Endothelial cell of umbilical vein (primary cell): Measurements from ENCODE around the gene TNFRSF14. TPM values are rescaled to one million over a fixed set of nuclear protein-coding genes. Genes with fewer than 3 reads are reported as not detected.

Source experiments
- Bru-seq: library from RNA; stranded (reverse); fragments of 400-500 nt; gene quantifications from one replicate; lab custom pipeline; 2021; lab: Mats Ljungman, UMichigan
- BruChase-seq, 2 experiments: library from RNA; stranded (reverse); fragments of 400-500 nt; gene quantifications; one replicate each; lab custom pipeline; 2021; lab: Mats Ljungman, UMichigan
- BruUV-seq: library from RNA; stranded (reverse); fragments of 400-500 nt; replicated peaks from 2 replicates; lab custom pipeline; 2021; lab: Mats Ljungman, UMichigan
- CTCF ChIA-PET: fragments of 300-600, 350-600 bp; sonication (Branson Sonifier 250); formaldehyde crosslinking; loops from one replicate; lab custom pipeline; 2021; ENCODE audit warnings: antibody characterized with exemption, inconsistent platforms; lab: Charles Lee
- POLR2A ChIA-PET: fragments of 300-600, 350-600 bp; sonication (Branson Sonifier 250); formaldehyde crosslinking; loops from one replicate; lab custom pipeline; 2021; ENCODE audit warnings: antibody characterized with exemption, inconsistent platforms; lab: Charles Lee
- DNase-seq: peaks from one replicate; pipeline ENCODE4 v3.0.0-alpha.2; 2011; ENCODE audit warnings: low read depth, low spot score
- FAIRE-seq: peaks from 2 replicates; lab custom pipeline; 2011; peaks lifted over from hg19 to GRCh38; lab: Jason Lieb, UNC
- H2AFZ ChIP-seq: 2 replicates; pipeline ENCODE4 v1.6.0; 2012; ENCODE audit warnings: low read depth, low read length, control low read depth, inconsistent platforms
- H3K27ac ChIP-seq: 2 replicates; pipeline ENCODE4 v1.5.1; 2011; ENCODE audit warnings: low read depth, mild to moderate bottlenecking, control low read depth, low read length, moderate library complexity; ENCODE audit not compliant: insufficient read depth
- H3K27me3 ChIP-seq, 2 experiments: 2 replicates each; pipeline versions ENCODE4 v1.6.0 to v1.6.1; 2011; ENCODE audit warnings: low read length in 2 of 2, mixed read lengths in 1 of 2; ENCODE audit not compliant: control insufficient read depth in 2 of 2, insufficient read depth in 2 of 2
- H3K36me3 ChIP-seq, 2 experiments: 2 replicates in 1 of 2; 3 replicates in 1 of 2; pipeline ENCODE4 v1.5.1; 2011; ENCODE audit warnings: low read length in 2 of 2, mild to moderate bottlenecking in 1 of 2, moderate library complexity in 1 of 2; ENCODE audit not compliant: control insufficient read depth in 2 of 2, insufficient read depth in 2 of 2; ENCODE audit errors: extremely low read depth in 1 of 2
- H3K4me1 ChIP-seq: 3 replicates; pipeline ENCODE4 v1.5.1; 2011; ENCODE audit warnings: mild to moderate bottlenecking, low read length; ENCODE audit not compliant: control insufficient read depth, insufficient read depth; ENCODE audit errors: extremely low read depth
- H3K4me2 ChIP-seq: 2 replicates; pipeline ENCODE4 v1.6.1; 2011; ENCODE audit warnings: low read length, control low read depth, mixed read lengths; ENCODE audit not compliant: insufficient read depth
- H3K4me3 ChIP-seq, 3 experiments: fragments of 200-600 bp in 1 of 3; sonication (generic), shearing (Covaris generic) in 1 of 3; replicated peaks in 1 of 3; 2 replicates each; pipeline ENCODE4 v1.5.1; 2011 to 2016; ENCODE audit warnings: control low read depth in 3 of 3, low read length in 3 of 3, mild to moderate bottlenecking in 2 of 3, inconsistent platforms in 1 of 3, low read depth in 1 of 3, moderate library complexity in 1 of 3; ENCODE audit not compliant: insufficient read depth in 1 of 3
- H3K79me2 ChIP-seq: 2 replicates; pipeline ENCODE4 v1.6.0; 2012; ENCODE audit warnings: low read length, inconsistent platforms; ENCODE audit not compliant: control insufficient read depth, insufficient read depth
- H3K9ac ChIP-seq: replicated peaks from 2 replicates; pipeline ENCODE3; 2011; ENCODE audit warnings: low read length, control low read depth; ENCODE audit not compliant: insufficient read depth; ENCODE audit errors: extremely low read depth
- H3K9me1 ChIP-seq: replicated peaks from 3 replicates; pipeline ENCODE4 v1.6.0; 2011; ENCODE audit warnings: mild to moderate bottlenecking, low read length; ENCODE audit not compliant: control insufficient read depth, insufficient read depth; ENCODE audit errors: extremely low read depth
- H3K9me3 ChIP-seq: replicated peaks from 2 replicates; pipeline ENCODE4 v1.5.1; 2012; ENCODE audit warnings: low read length, inconsistent platforms; ENCODE audit not compliant: control insufficient read depth, insufficient read depth
- H4K20me1 ChIP-seq: replicated peaks from 2 replicates; pipeline ENCODE3; 2011; ENCODE audit warnings: mild to moderate bottlenecking, low read length; ENCODE audit not compliant: control insufficient read depth, insufficient read depth; ENCODE audit errors: extremely low read depth
- CTCF ChIP-seq, 2 donors: IDR thresholded peaks; 1 replicate in 1 of 2; 2 replicates in 1 of 2; pipeline ENCODE4 v1.5.1; 2011; ENCODE audit warnings: low read length in 2 of 2, mild to moderate bottlenecking in 2 of 2, moderate library complexity in 2 of 2, control low read depth in 1 of 2, inconsistent platforms in 1 of 2, low read depth in 1 of 2; ENCODE audit not compliant: insufficient read depth in 1 of 2; ENCODE audit errors: extremely low read depth in 1 of 2
- MYC ChIP-seq: IDR thresholded peaks from one replicate; pipeline ENCODE4 v1.6.1; 2011; ENCODE audit warnings: mild to moderate bottlenecking, low read depth, low read length
- dilution Hi-C: fragments of 300-500 bp; cut with MboI; formaldehyde crosslinking; loops from one replicate; pipeline ENCODE4 v1.15.0; 2019; ENCODE audit warnings: low sequenced_read_pairs; ENCODE audit not compliant: extremely low pct_ligation_motif_present
- intact Hi-C: fragments of 100-400 bp; cut with micrococcal nuclease; formaldehyde crosslinking; loops from one replicate; pipeline ENCODE4 v1.10.0; 2022
- long read RNA-seq: library from polyadenylated mRNA; stranded (forward); transcript quantifications from one replicate; pipeline ENCODE4 v2.0.0, GENCODE V29; 2021
- polyA minus RNA-seq, 3 experiments: library from RNA; depleted of rRNA, polyadenylated mRNA; stranded (reverse); fragments of >200 nt; gene quantifications; 1 replicate in 1 of 3; 2 replicates in 2 of 3; pipeline ENCODE4 v1.2.3, GENCODE V29; 2011
- polyA plus RNA-seq, 4 experiments: library from polyadenylated mRNA; depleted of rRNA in 3 of 4; stranded (reverse) in 3 of 4; unstranded in 1 of 4; fragments of >200 nt; gene quantifications; 2 replicates each; pipeline versions ENCODE4 v1.2.1 to v1.2.3, GENCODE V29; 2011 to 2012; ENCODE audit warnings: missing spikeins in 1 of 4
- total RNA-seq: library from RNA; stranded (reverse); gene quantifications from 2 replicates; pipeline ENCODE4 v1.2.3, GENCODE V29; 2021

Gene TNFRSF14
- total RNA-seq (36.4 and 40.9 TPM in 2 replicates), polyA plus RNA-seq (49.4 and 62.5 TPM in 2 replicates), polyA minus RNA-seq (15.9 and 22.0 TPM in 2 replicates), Bru-seq, nascent RNA (percentile 44 among the genes with signal in this experiment), BruChase-seq, experiment 1, labeled RNA remaining after a 6-hour chase (percentile 53 among the genes with signal in this experiment), BruChase-seq, experiment 2, labeled RNA remaining after a 2-hour chase (percentile 51 among the genes with signal in this experiment)
- polyA plus RNA-seq (2011; cell fraction: cytosol; rRNA removed): 20.4 and 32.8 TPM in 2 replicates
- 175 and 223 TPM in 2 replicates for polyA plus RNA-seq (2011; cell fraction: nucleus; rRNA removed)
- 21.7 and 22.2 TPM in 2 replicates for polyA plus RNA-seq (2012)
- polyA minus RNA-seq (2011; cell fraction: cytosol; rRNA and poly(A)+ RNA removed): not detected
- polyA minus RNA-seq (2011; cell fraction: nucleus; rRNA and poly(A)+ RNA removed): 24.5 and 44.3 TPM in 2 replicates
- long read RNA-seq, transcript TNFRSF14-201 (8 exons, 1,707 nt): major isoform, 17 of 59 reads
- long read RNA-seq, partial matches to known transcripts: 6 of 59 reads
- long read RNA-seq, other reads (novel, unspliced or antisense): 36 of 59 reads

- no peaks in the 10 kb centered on the region for H4K20me1 ChIP-seq
- intact Hi-C loops: loop anchor here (1.0 kb wide), 2 partner anchors 22 to 87 kb away; no protein-coding TSS in a partner anchor
- H3K27me3 ChIP-seq: no peaks in the 10 kb centered on the region
- DNase-seq: peak; percentile 65
- H3K9ac ChIP-seq: peak within 1 kb of the TSS; percentile 37
- H3K4me3 ChIP-seq: peak within 1 kb of the TSS; percentile 15 to 38 (median 28)
- H3K9me3 ChIP-seq: no peaks in the 10 kb centered on the region
- H3K9me1 ChIP-seq: no peaks in the 10 kb centered on the region
- FAIRE-seq: peak; percentile 80
- peak within 1 kb of the TSS; percentile 60 for H3K4me2 ChIP-seq
- peak within 1 kb of the TSS; percentile 53 for H3K27ac ChIP-seq
- H3K79me2 ChIP-seq: no peaks in the 10 kb centered on the region
- POLR2A ChIA-PET: interaction anchor here (0.7 to 1.2 kb wide), 2 partner anchors 29 to 423 kb away, joined by 3 read pairs; no protein-coding TSS in a partner anchor
- peaks cover 0 to 3% of the 10 kb centered on the region in 2 experiments for H3K36me3 ChIP-seq
- CTCF ChIA-PET: interaction anchor here (0.9 to 2.9 kb wide), 6 partner anchors 9 to 361 kb away, joined by 3 to 23 read pairs (median 6); partner anchors contain the start of genes FAAP20 and PRXL2B
- BruUV-seq: no TSS peak
- peak in 1 of 2 donors; percentile 17 for TF ChIP-seq CTCF (IDR thresholded peaks at IDR 0.05; ENCODE audit: extremely low read depth in 1 of 2, insufficient read depth in 1 of 2, low read depth in 1 of 2, low read length in 2 of 2)
- no peak for TF ChIP-seq MYC
- H3K4me1 ChIP-seq: peaks cover 23% of the 10 kb centered on the region
- peak within 1 kb of the TSS; percentile 81 for H2AFZ ChIP-seq
- dilution Hi-C loops: no loop called here
Observed at GRCh38 chr1:2556277-2556677, at the start of gene TNFRSF14. TSS of gene TNFRSF14 (plus strand) at chr1:2556371. CDS start at chr1:2556665, 294 bp downstream.
